HL-60 (cell line): Measurements from ENCODE around the gene STT3B.

Experiments used
- DNase-seq, 2 experiments: peaks; one replicate each; pipeline ENCODE4 v3.0.0-alpha.2; 2010 to 2020; ENCODE audit warnings: low read depth in 1 of 2, low spot score in 1 of 2
- H3K27ac ChIP-seq: fragments of 250-450 bp; sonication (Bioruptor Pico); replicated peaks from 2 replicates; pipeline ENCODE4 v1.5.1; 2020; ENCODE audit warnings: mild to moderate bottlenecking, moderate library complexity
- H3K27me3 ChIP-seq: fragments of 250-450 bp; sonication (Bioruptor Pico); 2 replicates; pipeline ENCODE4 v1.5.1; 2021; ENCODE audit warnings: mild to moderate bottlenecking, moderate library complexity; ENCODE audit not compliant: insufficient read depth, poor library complexity, severe bottlenecking
- H3K4me3 ChIP-seq: replicated peaks from 2 replicates; pipeline ENCODE4 v1.5.1; 2011; ENCODE audit warnings: mild to moderate bottlenecking, control low read depth, low read length; ENCODE audit not compliant: insufficient read depth
- GABPA ChIP-seq: IDR thresholded peaks from 2 replicates; pipeline ENCODE4 v1.6.1; 2012; ENCODE audit warnings: low read depth
- POLR2AphosphoS5 ChIP-seq: IDR thresholded peaks from 2 replicates; pipeline ENCODE4 v1.6.1; 2012; ENCODE audit warnings: low read depth
- SPI1 ChIP-seq: IDR thresholded peaks from 2 replicates; pipeline ENCODE4 v1.6.1; 2012; ENCODE audit warnings: low read depth, mild to moderate bottlenecking, borderline replicate concordance
- TF ChIP-seq, protein P1 (sequence below): IDR thresholded peaks from 2 replicates; pipeline ENCODE4 v1.6.1; 2012; ENCODE audit warnings: low read depth; ENCODE audit not compliant: insufficient replicate concordance
- TF ChIP-seq, protein P2 (sequence below): IDR thresholded peaks from one replicate; pipeline ENCODE4 v1.5.1; 2011; ENCODE audit warnings: low read length, control low read depth, inconsistent platforms; ENCODE audit not compliant: insufficient read depth

The STT3B gene

DNA sequence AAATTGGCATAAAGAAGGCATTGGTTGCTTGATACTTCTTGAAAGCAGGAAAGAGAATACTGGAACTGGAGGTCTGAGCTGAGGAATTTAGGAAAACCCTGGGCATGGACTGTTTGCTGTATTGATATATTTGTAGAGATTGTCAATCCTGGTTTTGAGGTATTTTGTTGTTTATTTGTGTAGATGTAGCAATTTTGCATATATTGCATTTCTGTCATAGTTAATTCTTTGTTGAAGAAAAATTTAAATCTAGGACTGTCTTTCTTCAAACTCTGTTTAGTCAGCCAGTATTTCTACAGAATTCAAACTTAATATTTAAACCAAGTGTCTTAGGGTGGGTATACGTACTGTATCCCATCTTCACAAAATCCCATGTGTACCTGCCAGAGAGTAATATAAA is 9.5 kb downstream of the STT3B start:
- Histone ChIP-seq H3K4me3 (no peak overlapping the region), H3K27ac (no peak overlapping the region), H3K27me3 (no peaks in the 10 kb centered on the region)
- TF ChIP-seq, protein P1, sequence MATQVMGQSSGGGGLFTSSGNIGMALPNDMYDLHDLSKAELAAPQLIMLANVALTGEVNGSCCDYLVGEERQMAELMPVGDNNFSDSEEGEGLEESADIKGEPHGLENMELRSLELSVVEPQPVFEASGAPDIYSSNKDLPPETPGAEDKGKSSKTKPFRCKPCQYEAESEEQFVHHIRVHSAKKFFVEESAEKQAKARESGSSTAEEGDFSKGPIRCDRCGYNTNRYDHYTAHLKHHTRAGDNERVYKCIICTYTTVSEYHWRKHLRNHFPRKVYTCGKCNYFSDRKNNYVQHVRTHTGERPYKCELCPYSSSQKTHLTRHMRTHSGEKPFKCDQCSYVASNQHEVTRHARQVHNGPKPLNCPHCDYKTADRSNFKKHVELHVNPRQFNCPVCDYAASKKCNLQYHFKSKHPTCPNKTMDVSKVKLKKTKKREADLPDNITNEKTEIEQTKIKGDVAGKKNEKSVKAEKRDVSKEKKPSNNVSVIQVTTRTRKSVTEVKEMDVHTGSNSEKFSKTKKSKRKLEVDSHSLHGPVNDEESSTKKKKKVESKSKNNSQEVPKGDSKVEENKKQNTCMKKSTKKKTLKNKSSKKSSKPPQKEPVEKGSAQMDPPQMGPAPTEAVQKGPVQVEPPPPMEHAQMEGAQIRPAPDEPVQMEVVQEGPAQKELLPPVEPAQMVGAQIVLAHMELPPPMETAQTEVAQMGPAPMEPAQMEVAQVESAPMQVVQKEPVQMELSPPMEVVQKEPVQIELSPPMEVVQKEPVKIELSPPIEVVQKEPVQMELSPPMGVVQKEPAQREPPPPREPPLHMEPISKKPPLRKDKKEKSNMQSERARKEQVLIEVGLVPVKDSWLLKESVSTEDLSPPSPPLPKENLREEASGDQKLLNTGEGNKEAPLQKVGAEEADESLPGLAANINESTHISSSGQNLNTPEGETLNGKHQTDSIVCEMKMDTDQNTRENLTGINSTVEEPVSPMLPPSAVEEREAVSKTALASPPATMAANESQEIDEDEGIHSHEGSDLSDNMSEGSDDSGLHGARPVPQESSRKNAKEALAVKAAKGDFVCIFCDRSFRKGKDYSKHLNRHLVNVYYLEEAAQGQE = no peak
- DNase-seq = no peak

DNA sequence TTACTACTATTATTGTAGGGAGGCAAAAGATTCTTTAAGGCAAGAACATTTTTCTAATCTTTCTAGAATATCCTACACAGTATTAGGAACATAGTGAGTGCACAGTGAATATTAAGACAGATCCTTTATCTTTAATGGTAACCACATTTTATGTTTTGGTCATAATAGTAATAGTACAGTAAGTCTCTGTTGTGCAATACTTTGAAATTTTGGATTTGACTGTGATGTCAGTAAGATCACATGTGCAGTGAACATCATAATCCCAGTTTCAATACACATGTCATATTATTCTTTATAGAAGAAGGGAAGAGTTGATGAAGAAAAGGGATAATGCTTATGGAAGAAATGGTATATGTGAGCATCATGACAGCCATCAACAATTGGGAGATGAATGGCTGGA is 10.7 kb downstream of the STT3B start:
- Histone ChIP-seq H3K4me3 (no peak overlapping the region), H3K27me3 (no peaks in the 10 kb centered on the region), H3K27ac (no peak overlapping the region)
- TF ChIP-seq, protein P2, sequence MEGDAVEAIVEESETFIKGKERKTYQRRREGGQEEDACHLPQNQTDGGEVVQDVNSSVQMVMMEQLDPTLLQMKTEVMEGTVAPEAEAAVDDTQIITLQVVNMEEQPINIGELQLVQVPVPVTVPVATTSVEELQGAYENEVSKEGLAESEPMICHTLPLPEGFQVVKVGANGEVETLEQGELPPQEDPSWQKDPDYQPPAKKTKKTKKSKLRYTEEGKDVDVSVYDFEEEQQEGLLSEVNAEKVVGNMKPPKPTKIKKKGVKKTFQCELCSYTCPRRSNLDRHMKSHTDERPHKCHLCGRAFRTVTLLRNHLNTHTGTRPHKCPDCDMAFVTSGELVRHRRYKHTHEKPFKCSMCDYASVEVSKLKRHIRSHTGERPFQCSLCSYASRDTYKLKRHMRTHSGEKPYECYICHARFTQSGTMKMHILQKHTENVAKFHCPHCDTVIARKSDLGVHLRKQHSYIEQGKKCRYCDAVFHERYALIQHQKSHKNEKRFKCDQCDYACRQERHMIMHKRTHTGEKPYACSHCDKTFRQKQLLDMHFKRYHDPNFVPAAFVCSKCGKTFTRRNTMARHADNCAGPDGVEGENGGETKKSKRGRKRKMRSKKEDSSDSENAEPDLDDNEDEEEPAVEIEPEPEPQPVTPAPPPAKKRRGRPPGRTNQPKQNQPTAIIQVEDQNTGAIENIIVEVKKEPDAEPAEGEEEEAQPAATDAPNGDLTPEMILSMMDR = no peak
- TF ChIP-seq GABPA (no peak), POLR2AphosphoS5 (no peak)
- TF ChIP-seq, protein P1 = no peak
- DNase-seq = no peak

DNA sequence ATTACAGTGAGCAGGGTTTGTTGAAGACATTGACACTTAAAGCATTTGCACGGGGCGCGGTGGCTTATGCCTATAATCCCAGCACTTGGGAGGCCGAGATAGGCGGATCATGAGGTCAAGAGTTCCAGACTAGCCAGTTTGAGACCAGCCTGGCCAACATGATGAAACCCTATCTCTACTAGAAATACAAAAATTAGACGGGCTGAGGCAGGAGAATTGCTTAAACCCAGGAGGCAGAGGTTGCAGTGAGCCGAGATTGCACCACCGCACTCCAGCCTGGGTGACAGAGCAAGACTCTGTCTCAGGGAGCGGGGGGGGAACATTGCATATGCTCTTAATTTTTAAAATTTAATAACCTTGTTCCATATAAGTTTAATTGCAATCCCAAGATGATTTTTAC is 11.9 kb downstream of the STT3B start:
- peak; percentile 34; the same call in 1 of the 2 replicates for TF ChIP-seq POLR2AphosphoS5
- TF ChIP-seq, protein P1 = no peak
- Histone ChIP-seq H3K27ac (peak overlapping the region; percentile 23), H3K27me3 (no peaks in the 10 kb centered on the region), H3K4me3 (no peak overlapping the region)
- DNase-seq = peak in 1 of 2 experiments; percentile 79

DNA sequence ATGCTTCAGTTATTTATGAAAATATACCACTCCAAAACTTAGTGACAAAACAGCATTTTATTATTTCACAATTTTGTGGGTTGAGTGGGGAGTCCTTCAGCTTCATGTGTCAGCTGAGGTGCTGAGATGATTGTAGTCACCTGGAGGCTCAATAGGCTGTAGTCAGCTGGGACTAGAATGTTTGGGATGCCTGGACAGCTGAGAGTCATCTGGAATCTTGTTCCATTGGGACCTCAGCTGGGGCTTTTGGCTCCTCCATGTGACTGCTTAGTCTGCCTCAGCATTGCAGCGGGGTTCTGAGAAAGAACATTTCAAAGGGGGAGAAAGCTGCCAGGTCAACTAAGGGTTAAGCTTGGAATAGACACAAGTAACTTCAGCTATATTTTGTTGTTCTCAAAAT is 13.4 kb downstream of the STT3B start:
- DNase-seq = no peak
- Histone ChIP-seq H3K27ac (no peak overlapping the region), H3K27me3 (no peaks in the 10 kb centered on the region), H3K4me3 (no peak overlapping the region)
- TF ChIP-seq POLR2AphosphoS5 (no peak), SPI1 (no peak), GABPA (no peak)
- TF ChIP-seq, protein P1 = no peak
- TF ChIP-seq, protein P2 = no peak
